ENCODE data around the gene C1QTNF7. TPM values are rescaled to one million over a fixed set of nuclear protein-coding genes. Genes with fewer than 3 reads are reported as not detected.

C1QTNF7 gene
- total RNA-seq, 2 experiments from 2014 or later = not detected

- no peak overlapping the region for H3K27ac ChIP-seq (ENCODE audit: low read depth, low read length, poor library complexity, severe bottlenecking)
- no peaks in the 10 kb centered on the region for H3K36me3 ChIP-seq (ENCODE audit: insufficient read depth, low read length)
- ChIA-PET POLR2A (no interaction called here), CTCF (ENCODE audit: unreplicated experiment) (no interaction called here)
- H3K79me2 ChIP-seq (ENCODE audit: insufficient read depth, low read depth, low read length) = no peaks in the 10 kb centered on the region
- intact Hi-C loops (cut with micrococcal nuclease; ENCODE audit: unreplicated experiment) = no loop called here
- H4K20me1 ChIP-seq (ENCODE audit: insufficient read depth, low read length) = no peaks in the 10 kb centered on the region
- TF ChIP-seq EZH2phosphoT487 (IDR thresholded peaks at IDR 0.05; ENCODE audit: borderline replicate concordance, low read depth, low read length) = no peak
- TF ChIP-seq CTCF (conservative IDR thresholded peaks at IDR 0.05; ENCODE audit: low read length) = no peak
- H3K4me2 ChIP-seq (ENCODE audit: low read length) = no peak overlapping the region
- H2AFZ ChIP-seq (ENCODE audit: low read length) = no peak overlapping the region
- DNase-seq (ENCODE audit: low spot score) = no peak
- no peak overlapping the region for H3K4me3 ChIP-seq (ENCODE audit: low read depth, low read length, poor library complexity, severe bottlenecking)
- no peaks in the 10 kb centered on the region for H3K9me2 ChIP-seq (ENCODE audit: insufficient read depth, low read length)
- no TSS peak for BruUV-seq (replicated peaks)
- no peaks in the 10 kb centered on the region for H3K4me1 ChIP-seq (ENCODE audit: insufficient read depth, low read length, poor library complexity, severe bottlenecking)
- H3K9me3 ChIP-seq (ENCODE audit: low read length) = no peaks in the 10 kb centered on the region
These were observed 32.5 kb upstream of the C1QTNF7 start for GRCh38 chr4:15395311-15395710.

DNA sequence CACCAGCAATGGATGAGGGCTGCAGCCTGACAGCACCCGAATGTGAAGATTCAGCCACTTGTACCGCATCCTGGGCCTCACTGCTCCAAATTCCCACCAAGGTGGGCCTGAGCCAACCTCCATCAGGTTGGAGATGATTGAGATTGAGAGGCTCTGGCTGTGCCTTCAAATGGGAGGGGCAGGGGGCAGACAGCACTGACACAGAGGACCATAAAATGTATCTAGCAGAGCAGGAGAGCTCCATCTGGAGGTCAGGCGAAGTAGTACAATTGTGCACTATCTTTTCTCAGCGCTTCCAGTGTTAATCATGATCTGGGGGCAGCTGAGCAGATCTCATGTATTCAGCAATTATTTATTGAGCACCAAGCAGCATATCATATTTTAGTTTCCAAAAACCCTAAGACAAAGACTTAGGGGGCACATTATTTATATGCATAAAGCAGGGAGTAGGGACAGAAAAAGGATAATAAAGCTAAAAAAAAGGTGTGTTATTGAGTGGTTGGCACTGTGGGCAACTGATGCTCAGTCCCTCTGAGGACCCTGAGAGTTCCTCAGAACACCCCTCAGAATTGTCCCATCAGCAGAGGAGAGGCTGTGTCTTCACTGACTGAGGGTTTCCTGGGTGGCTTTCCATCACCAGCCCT lies 31.6 kb upstream of the C1QTNF7 start:
- Histone ChIP-seq H3K9me2 (ENCODE audit: insufficient read depth, low read length) (no peaks in the 10 kb centered on the region), H3K27ac (ENCODE audit: low read depth, low read length, poor library complexity, severe bottlenecking) (no peak overlapping the region), H3K79me2 (ENCODE audit: insufficient read depth, low read depth, low read length) (no peaks in the 10 kb centered on the region), H3K4me2 (ENCODE audit: low read length) (no peak overlapping the region), H2AFZ (ENCODE audit: low read length) (no peak overlapping the region), H3K4me3 (ENCODE audit: low read depth, low read length, poor library complexity, severe bottlenecking) (no peak overlapping the region), H3K36me3 (ENCODE audit: insufficient read depth, low read length) (no peaks in the 10 kb centered on the region), H4K20me1 (ENCODE audit: insufficient read depth, low read length) (no peaks in the 10 kb centered on the region), H3K9me3 (ENCODE audit: low read length) (no peaks in the 10 kb centered on the region), H3K4me1 (ENCODE audit: insufficient read depth, low read length, poor library complexity, severe bottlenecking) (peaks cover 7% of the 10 kb centered on the region)
- DNase-seq (ENCODE audit: low spot score) = peak; percentile 61
- no peak for TF ChIP-seq EZH2phosphoT487 (IDR thresholded peaks at IDR 0.05; ENCODE audit: borderline replicate concordance, low read depth, low read length)
- TF ChIP-seq CTCF (conservative IDR thresholded peaks at IDR 0.05; ENCODE audit: low read length) = peak; percentile 85
- no TSS peak for BruUV-seq (replicated peaks)
- ChIA-PET POLR2A (interaction anchor here (1.5 kb wide), 1 partner anchor 18 kb away, joined by 4 read pairs; no protein-coding TSS in a partner anchor), CTCF (ENCODE audit: unreplicated experiment) (no interaction called here)
- intact Hi-C loops (cut with micrococcal nuclease; ENCODE audit: unreplicated experiment) = loop anchor here (2.0 kb wide), 1 partner anchor 157 kb away; no protein-coding TSS in a partner anchor

- Histone ChIP-seq H4K20me1 (ENCODE audit: insufficient read depth, low read length) (no peaks in the 10 kb centered on the region), H3K9me2 (ENCODE audit: insufficient read depth, low read length) (no peaks in the 10 kb centered on the region), H3K36me3 (ENCODE audit: insufficient read depth, low read length) (no peaks in the 10 kb centered on the region), H3K79me2 (ENCODE audit: insufficient read depth, low read depth, low read length) (no peaks in the 10 kb centered on the region), H3K4me3 (ENCODE audit: low read depth, low read length, poor library complexity, severe bottlenecking) (no peak overlapping the region), H3K4me1 (ENCODE audit: insufficient read depth, low read length, poor library complexity, severe bottlenecking) (peaks cover 8% of the 10 kb centered on the region), H3K9me3 (ENCODE audit: low read length) (no peaks in the 10 kb centered on the region), H2AFZ (ENCODE audit: low read length) (no peak overlapping the region), H3K27ac (ENCODE audit: low read depth, low read length, poor library complexity, severe bottlenecking) (no peak overlapping the region), H3K4me2 (ENCODE audit: low read length) (no peak overlapping the region)
- TF ChIP-seq EZH2phosphoT487 (IDR thresholded peaks at IDR 0.05; ENCODE audit: borderline replicate concordance, low read depth, low read length) (no peak), CTCF (conservative IDR thresholded peaks at IDR 0.05; ENCODE audit: low read length) (no peak)
- no TSS peak for BruUV-seq (replicated peaks)
- CTCF ChIA-PET (ENCODE audit: unreplicated experiment) = no interaction called here
- intact Hi-C loops (cut with micrococcal nuclease; ENCODE audit: unreplicated experiment) = no loop called here
- no peak for DNase-seq (ENCODE audit: low spot score)
- POLR2A ChIA-PET = interaction anchor here (0.6 to 1.7 kb wide), 4 partner anchors 11 to 1355 kb away, joined by 3 to 4 read pairs (median 4); no protein-coding TSS in a partner anchor
These were observed 29.8 kb upstream of the C1QTNF7 start for GRCh38 chr4:15398001-15398400.
